H9 (cell line): ENCODE results near the gene SMARCC2. TPM values are rescaled to one million over a fixed set of nuclear protein-coding genes. Genes with fewer than 3 reads are reported as not detected.
A peak's percentile ranks its signal among the peaks of the same experiment; 100 is the strongest.

Experiments used
- DNase-seq: peaks from one replicate; pipeline ENCODE4 v3.0.0-alpha.2; 2017
- H2AFZ ChIP-seq: one replicate; pipeline ENCODE4 v1.6.1; 2013; ENCODE audit warnings: mild to moderate bottlenecking, low read length, control low read depth, moderate library complexity
- H2AK5ac ChIP-seq: 2 replicates; pipeline ENCODE4 v1.6.1; 2013; ENCODE audit warnings: low read length, control low read depth, mixed read lengths; ENCODE audit not compliant: insufficient read length
- H2BK120ac ChIP-seq: one replicate; pipeline ENCODE4 v1.6.1; 2013; ENCODE audit warnings: low read depth, mild to moderate bottlenecking, low read length, control low read depth, inconsistent platforms; ENCODE audit not compliant: poor library complexity, severe bottlenecking
- H2BK12ac ChIP-seq: 2 replicates; pipeline ENCODE4 v1.6.1; 2013; ENCODE audit warnings: low read length, control low read depth, mixed read lengths, low read depth; ENCODE audit not compliant: insufficient read length
- H2BK15ac ChIP-seq: 2 replicates; pipeline ENCODE4 v1.6.1; 2013; ENCODE audit warnings: low read depth, low read length, control low read depth
- H2BK20ac ChIP-seq: one replicate; pipeline ENCODE4 v1.6.1; 2013; ENCODE audit warnings: low read depth, mild to moderate bottlenecking, low read length, control low read depth, inconsistent platforms; ENCODE audit not compliant: poor library complexity, severe bottlenecking
- H2BK5ac ChIP-seq: 2 replicates; pipeline ENCODE4 v1.6.1; 2013; ENCODE audit warnings: low read length, control low read depth, mixed read lengths; ENCODE audit not compliant: insufficient read length
- H3K14ac ChIP-seq: 2 replicates; pipeline ENCODE4 v1.6.1; 2013; ENCODE audit warnings: low read length, control low read depth; ENCODE audit not compliant: insufficient read depth
- H3K18ac ChIP-seq: 2 replicates; pipeline ENCODE4 v1.6.1; 2013; ENCODE audit warnings: low read depth, mild to moderate bottlenecking, mixed read lengths, low read length, control low read depth; ENCODE audit not compliant: insufficient read length
- H3K23ac ChIP-seq: 2 replicates; pipeline ENCODE4 v1.6.1; 2013; ENCODE audit warnings: low read length, control low read depth, mixed read lengths, low read depth; ENCODE audit not compliant: insufficient read length
- H3K23me2 ChIP-seq: 2 replicates; pipeline ENCODE4 v1.6.1; 2013; ENCODE audit warnings: low read depth, mild to moderate bottlenecking, mixed read lengths, low read length, control low read depth; ENCODE audit not compliant: insufficient read length, poor library complexity, severe bottlenecking
- H3K27ac ChIP-seq: 2 replicates; pipeline ENCODE4 v1.5.1; 2013; ENCODE audit warnings: low read length, control low read depth, mixed read lengths, low read depth; ENCODE audit not compliant: insufficient read length
- H3K27me3 ChIP-seq: 2 replicates; pipeline ENCODE4 v1.6.1; 2013; ENCODE audit warnings: low read length, control low read depth, inconsistent platforms; ENCODE audit not compliant: insufficient read depth
- H3K4ac ChIP-seq: 2 replicates; pipeline ENCODE4 v1.6.1; 2013; ENCODE audit warnings: low read depth, mild to moderate bottlenecking, control low read depth, inconsistent platforms, low read length, moderate library complexity
- H3K4me1 ChIP-seq: 2 replicates; pipeline ENCODE4 v1.6.1; 2013; ENCODE audit warnings: low read length, control low read depth, inconsistent platforms; ENCODE audit not compliant: insufficient read depth
- H3K4me2 ChIP-seq: 2 replicates; pipeline ENCODE4 v1.6.1; 2013; ENCODE audit warnings: low read length, control low read depth, mixed read lengths; ENCODE audit not compliant: insufficient read length, insufficient read depth
- H3K56ac ChIP-seq: 2 replicates; pipeline ENCODE4 v1.6.1; 2013; ENCODE audit warnings: low read depth, mild to moderate bottlenecking, mixed read lengths, low read length, control low read depth; ENCODE audit not compliant: insufficient read length
- H3K79me1 ChIP-seq: 2 replicates; pipeline ENCODE4 v1.6.1; 2013; ENCODE audit warnings: low read depth, mild to moderate bottlenecking, moderate library complexity, low read length, control low read depth, inconsistent platforms; ENCODE audit not compliant: insufficient read depth, poor library complexity, severe bottlenecking
- H3K79me2 ChIP-seq: 2 replicates; pipeline ENCODE4 v1.6.1; 2013; ENCODE audit warnings: low read length, control low read depth, inconsistent platforms; ENCODE audit not compliant: insufficient read depth
- H3K9ac ChIP-seq: 2 replicates; pipeline ENCODE4 v1.6.1; 2013; ENCODE audit warnings: low read length, control low read depth, mixed read lengths; ENCODE audit not compliant: insufficient read length; ENCODE audit errors: extremely low read depth
- H3K9me3 ChIP-seq: one replicate; pipeline ENCODE4 v1.6.1; 2013; ENCODE audit warnings: low read depth, low read length, inconsistent platforms; ENCODE audit not compliant: control insufficient read depth
- H3T11ph ChIP-seq: one replicate; pipeline ENCODE4 v1.6.1; 2013; ENCODE audit warnings: mild to moderate bottlenecking, low read length, control low read depth, inconsistent platforms
- H4K20me1 ChIP-seq: one replicate; pipeline ENCODE4 v1.6.1; 2013; ENCODE audit not compliant: control insufficient read depth, insufficient read length, insufficient read depth
- H4K5ac ChIP-seq: 2 replicates; pipeline ENCODE4 v1.6.1; 2013; ENCODE audit warnings: low read depth, mild to moderate bottlenecking, mixed read lengths, low read length, control low read depth; ENCODE audit not compliant: insufficient read length
- H4K8ac ChIP-seq: replicated peaks from 2 replicates; pipeline ENCODE4 v1.6.1; 2013; ENCODE audit warnings: low read length, control low read depth, mixed read lengths, low read depth; ENCODE audit not compliant: insufficient read length
- H4K91ac ChIP-seq: 2 replicates; pipeline ENCODE4 v1.6.1; 2013; ENCODE audit warnings: low read depth, mild to moderate bottlenecking, moderate library complexity, mixed read lengths, low read length, control low read depth; ENCODE audit not compliant: insufficient read length
- H3K27ac Mint-ChIP-seq, 3 experiments: 2 replicates in 2 of 3; 3 replicates in 1 of 3; pipeline ENCODE4 v1.8.0; 2020 to 2021; ENCODE audit warnings: mixed read lengths in 3 of 3, mild to moderate bottlenecking in 1 of 3, moderate library complexity in 1 of 3
- H3K27me3 Mint-ChIP-seq: 2 replicates; pipeline ENCODE4 v1.8.0; 2021; ENCODE audit warnings: low read depth, mild to moderate bottlenecking, moderate library complexity, mixed read lengths
- H3K36me3 Mint-ChIP-seq, 3 experiments: 2 replicates in 2 of 3; 3 replicates in 1 of 3; pipeline ENCODE4 v1.8.0; 2020 to 2021; ENCODE audit warnings: low read depth in 3 of 3, mixed read lengths in 3 of 3; ENCODE audit not compliant: insufficient read depth in 1 of 3
- H3K4me1 Mint-ChIP-seq, 2 experiments: 2 replicates each; pipeline ENCODE4 v1.8.0; 2020; ENCODE audit warnings: mixed read lengths in 2 of 2
- H3K4me3 Mint-ChIP-seq, 2 experiments: 2 replicates in 1 of 2; 3 replicates in 1 of 2; pipeline ENCODE4 v1.8.0; 2020 to 2021; ENCODE audit warnings: mild to moderate bottlenecking in 2 of 2, mixed read lengths in 2 of 2, moderate library complexity in 1 of 2
- H3K9me3 Mint-ChIP-seq, 2 experiments: 2 replicates in 1 of 2; 3 replicates in 1 of 2; pipeline ENCODE4 v1.8.0; 2020; ENCODE audit warnings: mild to moderate bottlenecking in 2 of 2, mixed read lengths in 2 of 2, moderate library complexity in 1 of 2
- CTCF ChIP-seq: fragments of 200-600 bp; sonication (generic); conservative IDR thresholded peaks from 3 replicates; pipeline ENCODE4 v1.8.0; 2021; ENCODE audit warnings: antibody characterized with exemption, mild to moderate bottlenecking
- WGBS: extraction: QIAGEN DNeasy Blood & Tissue Kit; methylation state at CpG from one replicate; pipeline ENCODE4 v1.1.7; 2013; ENCODE audit warnings: missing lambda C conversion rate, low lambda C conversion rate, mixed read lengths; ENCODE audit not compliant: insufficient read length; ENCODE audit errors: extremely low coverage; 5-methylcytosine and 5-hydroxymethylcytosine counted together
- total RNA-seq: library from RNA; stranded (reverse); gene quantifications from 2 replicates; pipeline ENCODE4 v1.2.1, GENCODE V29; 2021

SMARCC2 gene
- total RNA-seq, 1 experiment from 2014 or later = 86.9 TPM

- no peak for DNase-seq
- no CpG with 5 or more reads among the region's 7 CpGs for WGBS
- Histone ChIP-seq H3K56ac (no peak overlapping the region), H2AFZ (no peak overlapping the region), H4K20me1 (no peaks in the 10 kb centered on the region), H2BK20ac (no peak overlapping the region), H3K23me2 (peaks cover 15% of the 10 kb centered on the region), H2BK120ac (no peak overlapping the region), H3K23ac (no peak overlapping the region), H3K9me3 (no peaks in the 10 kb centered on the region), H2BK12ac (no peak overlapping the region), H3K27me3 (no peaks in the 10 kb centered on the region), H2AK5ac (no peak overlapping the region), H3K4me1 (peaks cover 5% of the 10 kb centered on the region; the same call in 1 of the 2 replicates), H3K27ac (no peak overlapping the region), H3K9ac (peak overlapping the region; percentile 98), H4K5ac (no peak overlapping the region), H3K18ac (no peak overlapping the region), H3K79me2 (peaks cover 3% of the 10 kb centered on the region; the same call in 1 of the 2 replicates), H3K79me1 (peaks cover 2% of the 10 kb centered on the region), H3T11ph (no peak overlapping the region), H3K14ac (no peak overlapping the region), H2BK15ac (no peak overlapping the region), H4K91ac (no peak overlapping the region), H3K4ac (no peak overlapping the region), H4K8ac (no peak overlapping the region), H2BK5ac (no peak overlapping the region), H3K4me2 (peak overlapping the region; percentile 80)
- TF ChIP-seq CTCF = no peak
- peaks cover 0 to 4% of the 10 kb centered on the region in 2 experiments; a peak in 3 of 5 replicates for H3K9me3 Mint-ChIP-seq
- H3K36me3 Mint-ChIP-seq = peaks cover 64 to 82% (median 72%) of the 10 kb centered on the region in 3 experiments
- H3K4me1 Mint-ChIP-seq = peaks cover 46 to 64% of the 10 kb centered on the region in 2 experiments
- H3K4me3 Mint-ChIP-seq = peak overlapping the region; percentile 93 to 96
- peaks cover 10% of the 10 kb centered on the region; the same call in 1 of the 2 replicates for H3K27me3 Mint-ChIP-seq
- peak overlapping the region in 2 of 3 experiments; percentile 96 to 97; a peak in 4 of 7 replicates for H3K27ac Mint-ChIP-seq
Observed at GRCh38 chr12:56160193-56160763, 29.0 kb downstream of the SMARCC2 start.
